Spleen (tissue), 7 donors: Measurements from ENCODE around the gene URM1.

Source experiments
- CTCF ChIP-seq, 11 experiments: fragments of 200-600 bp in 7 of 11; fragments of 450-650 bp in 4 of 11; sonication (generic) in 4 of 11; IDR thresholded peaks in 8 of 11; conservative IDR thresholded peaks in 3 of 11; 1 replicate in 7 of 11; 2 replicates in 4 of 11; pipeline versions ENCODE4 v1.4.0 to v1.8.0; 2016 to 2021; ENCODE audit warnings: antibody characterized with exemption in 11 of 11, inconsistent platforms in 4 of 11, mild to moderate bottlenecking in 1 of 11
- POLR2A ChIP-seq, 3 donors: fragments of 450-650 bp; IDR thresholded peaks; one replicate each; pipeline ENCODE4 v1.5.1; 2017; ENCODE audit warnings: antibody characterized with exemption in 3 of 3, mild to moderate bottlenecking in 1 of 3
- donor health status: DM: no; HTN: no; CAD: no; lungs with moderate emphysema.
- donor health status: DM: no; HTN: no; CAD: no.
- donor health status: DM: no; HTN: no; CAD: no.

GRCh38 chr9:128349772-128350171, 21.4 kb upstream of the URM1 start:
- TF ChIP-seq POLR2A (IDR thresholded peaks at IDR 0.05): no peak
- no peak for TF ChIP-seq CTCF (IDR thresholded peaks at IDR 0.05 in 8 of 11, conservative IDR thresholded peaks at IDR 0.05 in 3 of 11)
